Right lobe of liver (tissue), 4 donors: ENCODE results near the gene MCTP1.

Experiments
- CTCF ChIP-seq, 4 donors: fragments of 200-600 bp in 3 of 4; fragments of 450-650 bp in 1 of 4; IDR thresholded peaks; one replicate each; pipeline versions ENCODE4 v1.5.1 to v1.8.0; 2016 to 2022; ENCODE audit warnings: antibody characterized with exemption in 4 of 4, mild to moderate bottlenecking in 2 of 4
- POLR2A ChIP-seq: fragments of 450-650 bp; IDR thresholded peaks from one replicate; pipeline ENCODE4 v1.6.1; 2017; ENCODE audit warnings: antibody characterized with exemption, mild to moderate bottlenecking
- donor health status: DM: no; HTN: no; CAD: no.
- donor health status: DM: no; HTN: no; CAD: no.
- donor health status: DM: no; HTN: yes; CAD: no.

DNA sequence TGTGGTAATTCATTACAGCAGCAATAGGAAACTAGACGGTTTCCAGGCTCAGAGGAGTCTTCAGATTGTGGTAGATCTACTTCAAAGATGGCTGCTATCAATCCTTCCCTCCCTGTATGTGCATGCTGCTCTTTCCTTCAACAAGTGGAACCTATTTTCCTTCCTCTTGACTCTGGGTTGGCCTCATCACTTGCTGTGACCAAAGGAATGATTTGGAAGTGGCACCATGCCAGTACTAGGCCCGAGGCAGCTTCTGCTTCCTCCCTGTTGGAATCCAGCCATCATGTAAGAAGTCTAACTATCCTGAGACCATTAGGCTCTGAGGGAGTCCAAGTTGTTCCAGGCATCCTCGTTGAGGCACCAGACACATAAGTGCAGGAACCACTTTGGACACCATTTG is 46.5 kb upstream of the MCTP1 start:
- TF ChIP-seq CTCF (IDR thresholded peaks at IDR 0.05) (no peak), POLR2A (no peak)
